HCT116 (cell line): ENCODE results near the gene LTBP1.

Experiments
- CEBPB ChIP-seq: IDR thresholded peaks from 2 replicates; pipeline ENCODE4 v1.6.1; 2012; ENCODE audit warnings: low read depth
- EZH2 ChIP-seq: fragments of 200-600 bp; sonication (generic); IDR thresholded peaks from 2 replicates; pipeline ENCODE4 v1.6.1; 2017; ENCODE audit warnings: antibody characterized with exemption, mixed run types
- POLR2A ChIP-seq: IDR thresholded peaks from 2 replicates; pipeline ENCODE4 v1.7.0; 2011; ENCODE audit warnings: borderline replicate concordance; ENCODE audit not compliant: insufficient read depth, insufficient read length; ENCODE audit errors: extremely low read depth
- POLR2AphosphoS5 ChIP-seq: IDR thresholded peaks from 2 replicates; pipeline ENCODE4 v1.6.1; 2011; ENCODE audit warnings: mild to moderate bottlenecking, low read depth, low read length, moderate library complexity
- RAD21 ChIP-seq: IDR thresholded peaks from 2 replicates; pipeline ENCODE4 v1.6.1; 2012; ENCODE audit warnings: low read depth, mild to moderate bottlenecking
- SIN3A ChIP-seq: IDR thresholded peaks from 2 replicates; pipeline ENCODE4 v1.6.1; 2012; ENCODE audit warnings: low read depth
- TF ChIP-seq, protein P1 (sequence below), 3 experiments: fragments of 200-600 bp in 1 of 3; sonication (generic) in 1 of 3; IDR thresholded peaks in 2 of 3; conservative IDR thresholded peaks in 1 of 3; 2 replicates each; pipeline ENCODE4 v1.5.1; 2012 to 2017; ENCODE audit warnings: low read depth in 2 of 3, low read length in 2 of 3, antibody characterized with exemption in 1 of 3, borderline replicate concordance in 1 of 3, control low read depth in 1 of 3, mild to moderate bottlenecking in 1 of 3, mixed read lengths in 1 of 3, mixed run types in 1 of 3, moderate library complexity in 1 of 3; ENCODE audit not compliant: insufficient read depth in 1 of 3
- TF ChIP-seq, protein P2 (sequence below): IDR thresholded peaks from 2 replicates; pipeline ENCODE4 v1.6.1; 2012; ENCODE audit warnings: low read depth

DNA sequence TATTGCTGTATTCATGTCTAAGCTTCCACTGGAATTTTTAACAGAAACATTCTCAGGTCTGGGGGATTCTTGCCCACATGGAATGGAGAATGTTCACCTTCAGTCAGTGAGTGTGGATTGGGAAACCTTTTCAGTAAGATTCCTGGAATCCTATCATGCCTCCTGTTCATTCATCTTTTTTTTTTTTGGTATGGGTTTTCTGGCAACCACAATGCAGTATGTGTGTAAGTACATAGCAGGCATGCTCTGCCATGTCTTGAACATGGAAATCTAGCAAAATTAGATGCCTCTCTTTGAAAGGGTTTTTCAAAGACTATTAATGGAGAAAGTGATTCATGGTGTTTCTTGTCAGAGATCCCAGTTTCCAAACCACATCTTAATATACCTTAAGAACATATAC lies 176.5 kb downstream of the LTBP1 start:
- TF ChIP-seq POLR2A (no peak), POLR2AphosphoS5 (no peak), SIN3A (no peak), CEBPB (no peak), EZH2 (no peak), RAD21 (no peak)
- TF ChIP-seq, protein P1, sequence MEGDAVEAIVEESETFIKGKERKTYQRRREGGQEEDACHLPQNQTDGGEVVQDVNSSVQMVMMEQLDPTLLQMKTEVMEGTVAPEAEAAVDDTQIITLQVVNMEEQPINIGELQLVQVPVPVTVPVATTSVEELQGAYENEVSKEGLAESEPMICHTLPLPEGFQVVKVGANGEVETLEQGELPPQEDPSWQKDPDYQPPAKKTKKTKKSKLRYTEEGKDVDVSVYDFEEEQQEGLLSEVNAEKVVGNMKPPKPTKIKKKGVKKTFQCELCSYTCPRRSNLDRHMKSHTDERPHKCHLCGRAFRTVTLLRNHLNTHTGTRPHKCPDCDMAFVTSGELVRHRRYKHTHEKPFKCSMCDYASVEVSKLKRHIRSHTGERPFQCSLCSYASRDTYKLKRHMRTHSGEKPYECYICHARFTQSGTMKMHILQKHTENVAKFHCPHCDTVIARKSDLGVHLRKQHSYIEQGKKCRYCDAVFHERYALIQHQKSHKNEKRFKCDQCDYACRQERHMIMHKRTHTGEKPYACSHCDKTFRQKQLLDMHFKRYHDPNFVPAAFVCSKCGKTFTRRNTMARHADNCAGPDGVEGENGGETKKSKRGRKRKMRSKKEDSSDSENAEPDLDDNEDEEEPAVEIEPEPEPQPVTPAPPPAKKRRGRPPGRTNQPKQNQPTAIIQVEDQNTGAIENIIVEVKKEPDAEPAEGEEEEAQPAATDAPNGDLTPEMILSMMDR (IDR thresholded peaks at IDR 0.05 in 2 of 3, conservative IDR thresholded peaks at IDR 0.05 in 1 of 3; ENCODE audit: borderline replicate concordance in 1 of 3, insufficient read depth in 1 of 3, low read depth in 2 of 3, low read length in 2 of 3): no peak
- TF ChIP-seq, protein P2, sequence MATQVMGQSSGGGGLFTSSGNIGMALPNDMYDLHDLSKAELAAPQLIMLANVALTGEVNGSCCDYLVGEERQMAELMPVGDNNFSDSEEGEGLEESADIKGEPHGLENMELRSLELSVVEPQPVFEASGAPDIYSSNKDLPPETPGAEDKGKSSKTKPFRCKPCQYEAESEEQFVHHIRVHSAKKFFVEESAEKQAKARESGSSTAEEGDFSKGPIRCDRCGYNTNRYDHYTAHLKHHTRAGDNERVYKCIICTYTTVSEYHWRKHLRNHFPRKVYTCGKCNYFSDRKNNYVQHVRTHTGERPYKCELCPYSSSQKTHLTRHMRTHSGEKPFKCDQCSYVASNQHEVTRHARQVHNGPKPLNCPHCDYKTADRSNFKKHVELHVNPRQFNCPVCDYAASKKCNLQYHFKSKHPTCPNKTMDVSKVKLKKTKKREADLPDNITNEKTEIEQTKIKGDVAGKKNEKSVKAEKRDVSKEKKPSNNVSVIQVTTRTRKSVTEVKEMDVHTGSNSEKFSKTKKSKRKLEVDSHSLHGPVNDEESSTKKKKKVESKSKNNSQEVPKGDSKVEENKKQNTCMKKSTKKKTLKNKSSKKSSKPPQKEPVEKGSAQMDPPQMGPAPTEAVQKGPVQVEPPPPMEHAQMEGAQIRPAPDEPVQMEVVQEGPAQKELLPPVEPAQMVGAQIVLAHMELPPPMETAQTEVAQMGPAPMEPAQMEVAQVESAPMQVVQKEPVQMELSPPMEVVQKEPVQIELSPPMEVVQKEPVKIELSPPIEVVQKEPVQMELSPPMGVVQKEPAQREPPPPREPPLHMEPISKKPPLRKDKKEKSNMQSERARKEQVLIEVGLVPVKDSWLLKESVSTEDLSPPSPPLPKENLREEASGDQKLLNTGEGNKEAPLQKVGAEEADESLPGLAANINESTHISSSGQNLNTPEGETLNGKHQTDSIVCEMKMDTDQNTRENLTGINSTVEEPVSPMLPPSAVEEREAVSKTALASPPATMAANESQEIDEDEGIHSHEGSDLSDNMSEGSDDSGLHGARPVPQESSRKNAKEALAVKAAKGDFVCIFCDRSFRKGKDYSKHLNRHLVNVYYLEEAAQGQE: no peak
